ENCODE measurements around the gene CTSD. TPM values are rescaled to one million over a fixed set of nuclear protein-coding genes. Genes with fewer than 3 reads are reported as not detected.
A peak's percentile ranks its signal among the peaks of the same experiment; 100 is the strongest.

Gene CTSD
- total RNA-seq, 1 donor from 2014 or later, result 986 TPM

DNA sequence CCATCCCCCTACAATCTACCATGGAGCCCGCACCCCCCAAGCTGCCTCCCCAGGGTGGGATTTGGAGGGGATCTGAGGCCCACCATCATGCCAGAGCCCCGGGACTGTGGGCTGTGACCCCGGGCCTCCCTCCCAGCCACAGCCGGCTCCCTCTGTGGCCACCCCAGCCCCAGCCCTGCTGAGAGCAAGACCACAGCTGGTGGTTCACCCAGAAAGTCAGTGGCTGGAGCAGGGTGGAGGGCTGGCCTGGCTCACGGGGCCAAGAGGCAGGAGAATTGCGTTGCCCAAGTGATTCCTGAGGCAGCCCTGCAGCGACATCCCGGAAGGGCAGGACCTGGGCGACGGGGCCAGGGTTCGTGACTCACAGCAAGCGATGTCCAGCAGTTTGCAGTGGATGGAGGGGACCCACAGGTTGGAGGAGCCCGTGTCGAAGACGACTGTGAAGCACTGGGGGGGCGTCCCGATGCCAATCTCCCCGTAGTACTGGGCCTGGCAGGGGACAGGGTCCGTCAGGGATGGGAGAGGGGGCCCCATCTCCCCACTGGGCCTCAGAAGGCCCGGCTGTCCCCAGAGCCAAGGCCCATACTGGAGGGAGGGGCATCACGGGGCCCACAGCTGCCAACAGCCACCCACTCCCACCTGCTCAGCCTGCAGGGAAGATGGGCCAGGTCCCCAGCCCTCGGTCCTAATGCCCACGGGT lies 4.4 kb downstream of the CTSD start:
- intact Hi-C loops (cut with DNase I), result no loop called here
- no peak for ATAC-seq (ENCODE audit: poor library complexity)
- peak; percentile 40 for DNase-seq

GRCh38 chr11:1758611-1759150 lies 5.0 kb downstream of the CTSD start:
- ATAC-seq (ENCODE audit: poor library complexity) (no peak), DNase-seq (no peak)
- intact Hi-C loops (cut with DNase I), result no loop called here

DNA sequence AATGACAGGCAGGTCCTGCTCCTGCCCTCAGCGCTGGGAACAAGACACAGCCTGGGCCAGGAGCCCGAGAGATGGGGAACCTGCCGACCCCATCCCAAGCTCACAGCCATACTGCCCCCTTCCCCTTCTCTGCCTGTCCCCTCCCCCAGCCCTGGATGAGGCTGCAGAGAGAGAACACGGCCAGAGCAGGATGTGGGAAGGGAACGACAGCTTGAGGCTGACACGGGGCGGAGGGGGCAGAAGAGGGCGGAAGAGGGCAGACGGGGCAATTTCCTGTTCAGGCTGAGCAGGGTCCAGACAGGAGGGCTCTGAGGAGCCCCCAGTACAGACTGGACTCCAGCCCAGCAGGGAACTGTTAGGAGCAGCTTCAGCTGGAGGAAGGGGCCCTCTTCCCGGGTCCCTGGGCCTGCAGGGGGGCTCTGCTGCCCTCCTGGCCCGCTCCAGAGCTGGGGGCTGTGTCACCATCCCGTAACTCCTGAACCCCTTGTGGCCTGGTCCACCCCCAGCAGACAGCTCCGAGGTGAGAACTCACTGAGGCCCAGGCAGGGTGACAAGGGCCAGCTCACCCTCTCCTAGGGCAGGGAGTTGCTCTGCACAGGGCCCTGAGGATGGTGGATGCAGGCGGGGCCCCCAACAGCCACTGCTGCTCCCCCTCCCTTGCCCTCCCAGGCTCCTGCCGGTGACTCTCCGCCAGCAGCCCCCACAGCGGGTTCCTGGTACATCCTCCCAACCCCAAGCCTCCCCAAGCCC lies 5.7 kb downstream of the CTSD start:
- ATAC-seq (ENCODE audit: poor library complexity), result no peak
- DNase-seq, result peak; percentile 69
- intact Hi-C loops (cut with DNase I), result no loop called here

GRCh38 chr11:1756791-1757771 lies 6.6 kb downstream of the CTSD start:
- ATAC-seq (ENCODE audit: poor library complexity) (no peak), DNase-seq (peak; percentile 37)
- intact Hi-C loops (cut with DNase I), result no loop called here

DNA sequence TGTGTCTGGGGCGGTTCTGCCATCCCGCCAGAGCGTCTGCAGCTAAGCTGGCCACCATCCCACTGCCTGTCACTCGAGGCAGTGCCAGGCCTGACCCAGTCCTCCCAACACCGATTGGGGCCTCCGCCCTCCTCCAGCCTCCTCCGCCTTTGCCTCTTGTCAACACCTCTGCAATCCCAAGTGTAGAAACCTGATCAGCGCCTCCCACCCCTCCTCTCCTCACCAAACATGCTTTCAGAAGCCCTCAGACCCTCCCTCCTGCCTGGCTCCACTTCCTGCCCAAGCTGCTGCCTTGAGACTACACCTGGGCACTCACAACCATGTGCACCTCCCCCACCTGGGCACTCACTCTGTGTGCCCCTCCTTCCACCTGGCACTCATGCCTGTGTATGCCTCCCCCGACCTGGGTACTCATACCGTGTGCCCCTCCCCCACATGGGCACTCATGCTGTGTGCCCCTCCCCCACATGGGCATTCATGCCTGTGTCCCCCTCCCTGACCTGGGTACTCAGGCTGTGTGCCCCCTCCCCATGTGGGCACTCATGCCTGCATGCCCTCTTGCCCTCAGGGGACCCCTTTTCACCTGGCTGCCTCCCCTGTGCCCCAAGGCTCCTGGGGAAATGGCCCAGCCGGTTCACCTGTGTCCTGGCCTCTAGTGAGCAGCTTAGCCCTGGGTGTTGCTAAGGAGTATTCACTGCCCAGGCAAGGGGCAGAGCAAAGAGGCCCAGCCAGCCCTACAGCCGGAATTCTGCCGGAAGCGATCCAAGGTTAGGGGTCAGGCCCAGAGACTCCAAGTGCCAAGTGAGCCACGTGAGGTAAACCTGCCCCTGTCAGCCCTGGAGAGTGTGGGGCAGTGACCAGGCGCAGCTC lies 7.8 kb downstream of the CTSD start:
- peak; percentile 84 for DNase-seq
- ATAC-seq (ENCODE audit: poor library complexity), result peak; percentile 54
- intact Hi-C loops (cut with DNase I), result no loop called here

DNA sequence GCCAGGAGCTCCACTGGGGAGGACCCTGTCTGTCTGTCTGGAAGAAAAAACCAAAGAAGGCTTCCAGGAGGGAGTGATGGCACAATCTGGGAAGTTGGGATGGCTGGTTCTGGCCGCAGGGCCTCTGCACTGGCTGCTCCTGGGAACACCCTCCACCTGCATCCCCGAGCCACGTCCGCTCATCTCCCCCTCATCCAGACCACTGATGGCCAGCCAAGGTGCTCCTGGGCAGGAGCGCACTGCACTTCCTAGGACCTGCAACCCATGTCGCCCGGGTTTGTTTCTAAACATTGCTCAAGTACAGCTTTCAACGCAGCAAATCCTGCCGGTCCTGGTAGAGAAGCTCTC lies 8.4 kb downstream of the CTSD start:
- intact Hi-C loops (cut with DNase I), result no loop called here
- ATAC-seq (ENCODE audit: poor library complexity) (no peak), DNase-seq (no peak)

GRCh38 chr11:1754376-1755150 lies 9.2 kb downstream of the CTSD start:
- DNase-seq (no peak), ATAC-seq (ENCODE audit: poor library complexity) (no peak)
- intact Hi-C loops (cut with DNase I), result no loop called here

- intact Hi-C loops (cut with DNase I), result no loop called here
- peak; percentile 12 for DNase-seq
- ATAC-seq (ENCODE audit: poor library complexity), result no peak
Measured at GRCh38 chr11:1753929-1754305, 9.8 kb downstream of the CTSD start.

- DNase-seq, result no peak
- intact Hi-C loops (cut with DNase I), result no loop called here
- no peak for ATAC-seq (ENCODE audit: poor library complexity)
Measured at GRCh38 chr11:1753229-1753928, 10.3 kb downstream of the CTSD start.

- no peak for ATAC-seq (ENCODE audit: poor library complexity)
- intact Hi-C loops (cut with DNase I), result no loop called here
- peak; percentile 30 for DNase-seq
Measured at GRCh38 chr11:1752907-1753228, 10.9 kb downstream of the CTSD start.

GRCh38 chr11:1751999-1752906 lies 11.5 kb downstream of the CTSD start:
- DNase-seq (peak; percentile 37), ATAC-seq (ENCODE audit: poor library complexity) (no peak)
- intact Hi-C loops (cut with DNase I), result no loop called here

DNA sequence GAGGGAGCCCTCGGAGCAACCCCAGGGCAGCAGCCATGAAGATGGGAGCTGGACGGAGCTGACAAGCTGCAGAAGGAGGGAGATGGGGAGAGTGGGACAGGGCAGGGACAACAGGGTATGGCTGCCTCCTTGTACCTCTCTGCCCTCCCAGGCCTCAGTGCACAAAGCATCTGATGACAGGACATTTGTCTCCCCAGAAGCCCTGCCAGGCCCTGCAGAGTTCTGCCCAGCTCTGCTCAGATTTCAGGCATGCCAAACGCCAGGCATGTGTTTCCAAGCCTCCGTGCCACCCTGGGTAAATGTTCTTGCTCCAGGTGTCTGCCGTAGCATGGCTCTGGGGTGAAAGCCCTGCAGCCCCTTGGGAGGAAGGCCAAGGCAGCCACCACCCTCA lies 12.2 kb downstream of the CTSD start:
- intact Hi-C loops (cut with DNase I), result no loop called here
- peak; percentile 57 for DNase-seq
- peak; percentile 28 for ATAC-seq (ENCODE audit: poor library complexity)

DNA sequence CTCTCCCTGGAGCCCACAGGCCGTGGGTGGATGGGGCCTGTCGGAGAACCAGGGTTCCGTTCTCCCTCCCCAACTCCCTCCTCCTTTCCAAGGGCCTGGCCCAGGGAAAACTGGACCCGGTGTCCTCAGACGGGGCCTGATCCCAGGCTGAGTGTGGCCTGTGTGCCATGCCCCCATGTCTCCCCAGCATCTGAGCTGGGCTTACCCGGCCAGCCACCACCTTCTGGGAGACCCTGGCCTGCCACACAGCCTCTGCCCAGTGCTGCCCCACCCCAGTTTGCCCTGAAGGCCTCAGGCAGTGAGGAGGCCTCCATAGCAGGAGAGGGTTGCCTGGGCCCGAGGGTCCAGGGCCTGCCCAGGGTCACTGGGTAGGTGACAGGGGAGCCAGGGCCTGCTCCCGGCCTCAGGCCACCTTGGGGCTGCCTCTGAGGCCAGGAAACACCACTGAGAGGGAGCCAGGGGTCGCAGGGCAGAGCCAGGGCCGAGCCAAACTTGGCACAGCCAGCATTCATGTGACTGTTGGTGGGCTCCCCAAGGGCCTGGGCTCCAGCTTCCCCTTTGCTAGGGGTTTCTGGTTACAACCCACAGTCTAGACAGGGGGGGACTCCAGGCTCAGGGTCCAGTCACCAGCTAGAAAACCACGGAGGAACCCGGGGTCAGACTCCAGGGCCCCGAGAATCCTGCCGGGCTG lies 12.7 kb downstream of the CTSD start:
- intact Hi-C loops (cut with DNase I), result no loop called here
- no peak for ATAC-seq (ENCODE audit: poor library complexity)
- no peak for DNase-seq

DNA sequence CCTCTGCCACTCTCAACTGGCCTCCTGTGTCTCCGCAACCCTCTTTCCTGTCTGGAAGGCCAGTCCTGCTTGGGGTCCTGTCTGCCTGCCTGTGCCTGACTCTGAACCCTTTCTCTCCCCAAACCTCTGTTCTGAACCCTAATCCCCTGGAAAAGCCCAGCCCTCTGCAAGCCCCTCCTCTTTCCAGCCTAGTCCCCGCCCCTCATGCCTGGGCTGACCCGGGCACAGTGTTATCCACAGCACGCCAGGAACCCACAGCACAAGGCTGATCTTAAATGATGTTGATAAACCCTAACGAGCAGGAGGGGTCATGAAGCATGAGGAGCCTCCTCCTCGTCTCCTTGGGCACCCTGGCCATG lies 13.3 kb downstream of the CTSD start, which contains the start of gene IFITM10:
Gene IFITM10 (minus strand): TSS at position 115 of the 359 bp plus-strand sequence. CDS start 153 bp downstream, outside the sequence.
- DNase-seq (peak; percentile 64), ATAC-seq (ENCODE audit: poor library complexity) (peak; percentile 31)
- intact Hi-C loops (cut with DNase I), result no loop called here
